SK-N-SH treated with all-trans-retinoic acid at 6 μM for 48 hours (cell line): ENCODE data around the gene NUDT4.

Source experiments
- ATAC-seq: fragments of 200-7000 bp; cut with Tn5 transposase; 3 replicates; pipeline ENCODE4 v1.9.1; 2020; ENCODE audit warnings: mild to moderate bottlenecking, moderate library complexity
- ARNTL ChIP-seq: fragments of 450-650 bp; formaldehyde crosslinking; IDR thresholded peaks from 2 replicates; pipeline ENCODE4 v1.5.0; 2020; ENCODE audit warnings: low read depth, mild to moderate bottlenecking, moderate library complexity, borderline replicate concordance
- BACH2 ChIP-seq: fragments of 250-450 bp; sonication (Bioruptor Pico); IDR thresholded peaks from 2 replicates; pipeline ENCODE4 v1.9.0; 2021; ENCODE audit warnings: mild to moderate bottlenecking, borderline replicate concordance
- CSDC2 ChIP-seq: fragments of 250-450 bp; sonication (Bioruptor Pico); IDR thresholded peaks from 2 replicates; pipeline ENCODE4 v1.5.0; 2020; ENCODE audit warnings: mild to moderate bottlenecking, moderate library complexity
- ESRRG ChIP-seq: fragments of 250-450 bp; sonication (Bioruptor Pico); IDR thresholded peaks from 2 replicates; pipeline ENCODE4 v1.6.1; 2021; ENCODE audit warnings: mild to moderate bottlenecking
- GLIS3 ChIP-seq: fragments of 250-450 bp; sonication (Bioruptor Pico); IDR thresholded peaks from 2 replicates; pipeline ENCODE4 v1.5.0; 2020; ENCODE audit warnings: mild to moderate bottlenecking, moderate library complexity
- ISL1 ChIP-seq: fragments of 250-450 bp; sonication (Bioruptor Pico); IDR thresholded peaks from 2 replicates; pipeline ENCODE4 v2.1.2; 2022; ENCODE audit warnings: mild to moderate bottlenecking, moderate library complexity
- OSR1 ChIP-seq: fragments of 250-450 bp; sonication (Bioruptor Pico); IDR thresholded peaks from 2 replicates; pipeline ENCODE4 v1.8.0; 2022; ENCODE audit warnings: moderate library complexity, mild to moderate bottlenecking, inconsistent platforms
- PPARA ChIP-seq: fragments of 250-450 bp; sonication (Bioruptor Pico); IDR thresholded peaks from 2 replicates; pipeline ENCODE4 v1.5.0; 2020; ENCODE audit warnings: mild to moderate bottlenecking, borderline replicate concordance
- RARB ChIP-seq: fragments of 250-450 bp; sonication (Bioruptor Pico); IDR thresholded peaks from 2 replicates; pipeline ENCODE4 v1.8.0; 2021; ENCODE audit warnings: mild to moderate bottlenecking, moderate library complexity
- SNAI2 ChIP-seq: fragments of 250-450 bp; sonication (Bioruptor Pico); IDR thresholded peaks from 2 replicates; pipeline ENCODE4 v1.5.0; 2020; ENCODE audit warnings: mild to moderate bottlenecking, moderate library complexity
- TCF4 ChIP-seq: fragments of 250-450 bp; sonication (Bioruptor Pico); IDR thresholded peaks from 2 replicates; pipeline ENCODE4 v1.8.0; 2021; ENCODE audit warnings: mild to moderate bottlenecking, moderate library complexity, borderline replicate concordance
- TOX ChIP-seq: fragments of 250-450 bp; sonication (Bioruptor Pico); IDR thresholded peaks from 2 replicates; pipeline ENCODE4 v1.8.0; 2021; ENCODE audit warnings: mild to moderate bottlenecking, moderate library complexity, borderline replicate concordance
- ZC3H10 ChIP-seq: fragments of 250-450 bp; sonication (Bioruptor Pico); IDR thresholded peaks from 2 replicates; pipeline ENCODE4 v1.5.1; 2021; ENCODE audit warnings: mild to moderate bottlenecking, moderate library complexity
- ZFP3 ChIP-seq: fragments of 250-450 bp; sonication (Bioruptor Pico); IDR thresholded peaks from 2 replicates; pipeline ENCODE4 v1.5.0; 2020; ENCODE audit warnings: mild to moderate bottlenecking, moderate library complexity
- ZFP30 ChIP-seq: fragments of 450-650 bp; formaldehyde crosslinking; IDR thresholded peaks from 2 replicates; pipeline ENCODE4 v1.5.0; 2022; ENCODE audit warnings: mild to moderate bottlenecking, moderate library complexity
- ZNF565 ChIP-seq: fragments of 450-650 bp; formaldehyde crosslinking; conservative IDR thresholded peaks from 2 replicates; pipeline ENCODE4 v1.5.0; 2020; ENCODE audit warnings: low read depth, mild to moderate bottlenecking, moderate library complexity
- ZNF70 ChIP-seq: fragments of 450-650 bp; formaldehyde crosslinking; IDR thresholded peaks from 2 replicates; pipeline ENCODE4 v1.5.0; 2020; ENCODE audit warnings: mild to moderate bottlenecking, moderate library complexity
- TF ChIP-seq, protein P1 (sequence below): fragments of 250-450 bp; sonication (Bioruptor Pico); IDR thresholded peaks from 2 replicates; pipeline ENCODE4 v1.8.0; 2021; ENCODE audit warnings: low read depth, mild to moderate bottlenecking, moderate library complexity, borderline replicate concordance
- TF ChIP-seq, protein P2 (sequence below): fragments of 250-450 bp; sonication (Bioruptor Pico); IDR thresholded peaks from 2 replicates; pipeline ENCODE4 v1.5.1; 2020; ENCODE audit warnings: low read depth, mild to moderate bottlenecking, moderate library complexity
- TF ChIP-seq, protein P3 (sequence below): fragments of 250-450 bp; sonication (Bioruptor Pico); IDR thresholded peaks from 2 replicates; pipeline ENCODE4 v1.8.0; 2020; ENCODE audit warnings: mild to moderate bottlenecking, moderate library complexity, borderline replicate concordance
- TF ChIP-seq, protein P4 (sequence below): fragments of 250-450 bp; sonication (Bioruptor Pico); IDR thresholded peaks from 2 replicates; pipeline ENCODE4 v1.5.0; 2020; ENCODE audit warnings: mild to moderate bottlenecking, moderate library complexity

NUDT4 gene

DNA sequence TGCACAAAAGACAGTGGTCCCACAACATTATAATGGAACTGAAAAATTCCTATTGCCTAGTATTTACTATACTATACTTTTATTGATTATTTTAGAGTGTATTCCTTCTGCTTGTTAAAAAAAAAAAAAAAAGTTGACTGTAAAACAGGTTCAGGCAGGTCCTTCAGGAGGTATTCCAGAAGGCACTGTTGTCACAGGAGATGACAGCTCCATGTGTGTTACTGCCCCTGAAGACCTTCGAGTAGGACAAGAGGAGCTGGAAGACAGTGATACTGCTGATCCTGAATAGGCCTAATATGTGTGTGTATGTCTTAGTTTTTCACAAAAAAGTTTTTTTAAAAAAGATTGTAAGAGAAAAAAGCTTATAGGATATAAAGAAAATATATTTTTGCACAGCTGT, 51.7 kb downstream of the NUDT4 start:
- ATAC-seq: no peak
- no peak for TF ChIP-seq GLIS3 (CRISPR knock-in tag)
- TF ChIP-seq ESRRG (CRISPR knock-in tag): no peak
- TF ChIP-seq PPARA: no peak
- TF ChIP-seq ZFP3 (CRISPR knock-in tag): no peak
- TF ChIP-seq RARB: no peak
- no peak for TF ChIP-seq ARNTL (CRISPR knock-in tag)
- TF ChIP-seq, protein P1, sequence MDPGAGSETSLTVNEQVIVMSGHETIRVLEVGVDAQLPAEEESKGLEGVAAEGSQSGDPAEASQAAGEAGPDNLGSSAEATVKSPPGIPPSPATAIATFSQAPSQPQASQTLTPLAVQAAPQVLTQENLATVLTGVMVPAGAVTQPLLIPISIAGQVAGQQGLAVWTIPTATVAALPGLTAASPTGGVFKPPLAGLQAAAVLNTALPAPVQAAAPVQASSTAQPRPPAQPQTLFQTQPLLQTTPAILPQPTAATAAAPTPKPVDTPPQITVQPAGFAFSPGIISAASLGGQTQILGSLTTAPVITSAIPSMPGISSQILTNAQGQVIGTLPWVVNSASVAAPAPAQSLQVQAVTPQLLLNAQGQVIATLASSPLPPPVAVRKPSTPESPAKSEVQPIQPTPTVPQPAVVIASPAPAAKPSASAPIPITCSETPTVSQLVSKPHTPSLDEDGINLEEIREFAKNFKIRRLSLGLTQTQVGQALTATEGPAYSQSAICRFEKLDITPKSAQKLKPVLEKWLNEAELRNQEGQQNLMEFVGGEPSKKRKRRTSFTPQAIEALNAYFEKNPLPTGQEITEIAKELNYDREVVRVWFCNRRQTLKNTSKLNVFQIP (CRISPR knock-in tag): no peak
- TF ChIP-seq ZC3H10: no peak
- TF ChIP-seq, protein P2, sequence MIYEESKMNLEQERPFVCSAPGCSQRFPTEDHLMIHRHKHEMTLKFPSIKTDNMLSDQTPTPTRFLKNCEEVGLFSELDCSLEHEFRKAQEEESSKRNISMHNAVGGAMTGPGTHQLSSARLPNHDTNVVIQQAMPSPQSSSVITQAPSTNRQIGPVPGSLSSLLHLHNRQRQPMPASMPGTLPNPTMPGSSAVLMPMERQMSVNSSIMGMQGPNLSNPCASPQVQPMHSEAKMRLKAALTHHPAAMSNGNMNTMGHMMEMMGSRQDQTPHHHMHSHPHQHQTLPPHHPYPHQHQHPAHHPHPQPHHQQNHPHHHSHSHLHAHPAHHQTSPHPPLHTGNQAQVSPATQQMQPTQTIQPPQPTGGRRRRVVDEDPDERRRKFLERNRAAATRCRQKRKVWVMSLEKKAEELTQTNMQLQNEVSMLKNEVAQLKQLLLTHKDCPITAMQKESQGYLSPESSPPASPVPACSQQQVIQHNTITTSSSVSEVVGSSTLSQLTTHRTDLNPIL: no peak
- TF ChIP-seq SNAI2 (CRISPR knock-in tag): no peak
- TF ChIP-seq, protein P3, sequence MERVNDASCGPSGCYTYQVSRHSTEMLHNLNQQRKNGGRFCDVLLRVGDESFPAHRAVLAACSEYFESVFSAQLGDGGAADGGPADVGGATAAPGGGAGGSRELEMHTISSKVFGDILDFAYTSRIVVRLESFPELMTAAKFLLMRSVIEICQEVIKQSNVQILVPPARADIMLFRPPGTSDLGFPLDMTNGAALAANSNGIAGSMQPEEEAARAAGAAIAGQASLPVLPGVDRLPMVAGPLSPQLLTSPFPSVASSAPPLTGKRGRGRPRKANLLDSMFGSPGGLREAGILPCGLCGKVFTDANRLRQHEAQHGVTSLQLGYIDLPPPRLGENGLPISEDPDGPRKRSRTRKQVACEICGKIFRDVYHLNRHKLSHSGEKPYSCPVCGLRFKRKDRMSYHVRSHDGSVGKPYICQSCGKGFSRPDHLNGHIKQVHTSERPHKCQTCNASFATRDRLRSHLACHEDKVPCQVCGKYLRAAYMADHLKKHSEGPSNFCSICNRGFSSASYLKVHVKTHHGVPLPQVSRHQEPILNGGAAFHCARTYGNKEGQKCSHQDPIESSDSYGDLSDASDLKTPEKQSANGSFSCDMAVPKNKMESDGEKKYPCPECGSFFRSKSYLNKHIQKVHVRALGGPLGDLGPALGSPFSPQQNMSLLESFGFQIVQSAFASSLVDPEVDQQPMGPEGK: no peak
- TF ChIP-seq CSDC2 (CRISPR knock-in tag): no peak
- TF ChIP-seq ZFP30 (CRISPR knock-in tag): no peak
- TF ChIP-seq ZNF565 (CRISPR knock-in tag): no peak
- no peak for TF ChIP-seq ISL1 (CRISPR knock-in tag)
- TF ChIP-seq BACH2 (CRISPR knock-in tag): no peak
- TF ChIP-seq, protein P4, sequence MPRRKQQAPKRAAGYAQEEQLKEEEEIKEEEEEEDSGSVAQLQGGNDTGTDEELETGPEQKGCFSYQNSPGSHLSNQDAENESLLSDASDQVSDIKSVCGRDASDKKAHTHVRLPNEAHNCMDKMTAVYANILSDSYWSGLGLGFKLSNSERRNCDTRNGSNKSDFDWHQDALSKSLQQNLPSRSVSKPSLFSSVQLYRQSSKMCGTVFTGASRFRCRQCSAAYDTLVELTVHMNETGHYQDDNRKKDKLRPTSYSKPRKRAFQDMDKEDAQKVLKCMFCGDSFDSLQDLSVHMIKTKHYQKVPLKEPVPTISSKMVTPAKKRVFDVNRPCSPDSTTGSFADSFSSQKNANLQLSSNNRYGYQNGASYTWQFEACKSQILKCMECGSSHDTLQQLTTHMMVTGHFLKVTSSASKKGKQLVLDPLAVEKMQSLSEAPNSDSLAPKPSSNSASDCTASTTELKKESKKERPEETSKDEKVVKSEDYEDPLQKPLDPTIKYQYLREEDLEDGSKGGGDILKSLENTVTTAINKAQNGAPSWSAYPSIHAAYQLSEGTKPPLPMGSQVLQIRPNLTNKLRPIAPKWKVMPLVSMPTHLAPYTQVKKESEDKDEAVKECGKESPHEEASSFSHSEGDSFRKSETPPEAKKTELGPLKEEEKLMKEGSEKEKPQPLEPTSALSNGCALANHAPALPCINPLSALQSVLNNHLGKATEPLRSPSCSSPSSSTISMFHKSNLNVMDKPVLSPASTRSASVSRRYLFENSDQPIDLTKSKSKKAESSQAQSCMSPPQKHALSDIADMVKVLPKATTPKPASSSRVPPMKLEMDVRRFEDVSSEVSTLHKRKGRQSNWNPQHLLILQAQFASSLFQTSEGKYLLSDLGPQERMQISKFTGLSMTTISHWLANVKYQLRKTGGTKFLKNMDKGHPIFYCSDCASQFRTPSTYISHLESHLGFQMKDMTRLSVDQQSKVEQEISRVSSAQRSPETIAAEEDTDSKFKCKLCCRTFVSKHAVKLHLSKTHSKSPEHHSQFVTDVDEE: no peak
- TF ChIP-seq OSR1 (CRISPR knock-in tag): no peak
- TF ChIP-seq TCF4: no peak
- TF ChIP-seq TOX: no peak

DNA sequence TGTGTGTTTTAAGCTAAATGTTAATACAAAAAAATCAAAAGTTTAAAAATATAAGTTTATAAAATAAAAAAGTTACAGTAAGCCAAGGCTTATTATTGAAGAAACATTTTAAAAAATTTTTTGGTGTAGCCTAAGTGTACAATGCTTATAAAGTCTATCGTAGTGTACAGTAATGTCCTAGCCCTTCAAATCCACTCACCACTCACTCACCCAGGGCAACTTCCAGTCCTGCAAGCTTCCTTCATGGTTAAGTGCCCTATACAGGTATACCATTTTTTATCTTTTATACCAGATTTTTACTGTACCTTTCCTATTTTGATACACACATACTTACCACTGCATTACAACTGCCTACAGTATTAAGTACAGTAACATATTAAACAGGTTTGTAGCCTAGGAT, 52.1 kb downstream of the NUDT4 start:
- ATAC-seq: no peak
- TF ChIP-seq, protein P4: no peak
- TF ChIP-seq BACH2 (CRISPR knock-in tag) (no peak), ARNTL (CRISPR knock-in tag) (no peak), CSDC2 (CRISPR knock-in tag) (no peak), TCF4 (no peak), ZC3H10 (no peak), ZFP3 (CRISPR knock-in tag) (no peak), OSR1 (CRISPR knock-in tag) (no peak), PPARA (no peak), GLIS3 (CRISPR knock-in tag) (no peak), ESRRG (CRISPR knock-in tag) (no peak), ZNF565 (CRISPR knock-in tag) (no peak), ZFP30 (CRISPR knock-in tag) (no peak), ISL1 (CRISPR knock-in tag) (no peak), ZNF70 (CRISPR knock-in tag) (no peak)
- TF ChIP-seq, protein P2: no peak
- TF ChIP-seq, protein P3: no peak
- TF ChIP-seq, protein P1 (CRISPR knock-in tag): no peak
